ENCODE results near the gene EDEM2.
"Not testable (repeated sequence)": the region's sequence is repeated elsewhere in the genome, so short reads cannot be mapped to it uniquely, and the experiment has no call there.

Gene EDEM2

GRCh38 chr20:35171753-35172433 lies 24.8 kb upstream of the EDEM2 start, which contains the start of gene PROCR:
Gene PROCR, plus strand, starts transcription at chr20:35172072. Its CDS starts 83 bp downstream, at chr20:35172155.
- no peak within 1 kb of the TSS for H3K4ac ChIP-seq (ENCODE audit: low read length)
- peak within 1 kb of the TSS; percentile 57 for H2AFZ ChIP-seq (ENCODE audit: low read length)
- H2BK15ac ChIP-seq (ENCODE audit: low read length) = peak within 1 kb of the TSS; percentile 1
- H3K4me3 ChIP-seq (ENCODE audit: low read length in 2 of 2) = no peak within 1 kb of the TSS
- no peak within 1 kb of the TSS for H3K27ac ChIP-seq (replicated peaks; ENCODE audit: low read length)
- peak within 1 kb of the TSS; percentile 47 for H2BK12ac ChIP-seq (ENCODE audit: low read length)
- no CpG with 5 or more reads among the region's 16 CpGs for WGBS, 2 donors (ENCODE audit: extremely low coverage in 2 of 2, insufficient read length in 2 of 2, insufficient replicate concordance in 1 of 2)
- DNase-seq (ENCODE audit: low spot score) = peak; percentile 23
- H2AK5ac ChIP-seq (ENCODE audit: low read depth, low read length) = no peak within 1 kb of the TSS
- H3K4me1 ChIP-seq (ENCODE audit: control insufficient read depth in 2 of 2, insufficient read depth in 1 of 2, low read depth in 1 of 2, low read length in 2 of 2) = peaks cover 0 to 5% of the 10 kb centered on the region in 2 donors
- no peak within 1 kb of the TSS for H3K14ac ChIP-seq (ENCODE audit: low read length)
- no peaks in the 10 kb centered on the region for H3K79me1 ChIP-seq (ENCODE audit: low read depth, low read length)
- peak within 1 kb of the TSS; percentile 53 for H3K4me2 ChIP-seq (ENCODE audit: insufficient read depth, low read length, poor library complexity, severe bottlenecking)
- no peak within 1 kb of the TSS for H4K8ac ChIP-seq (ENCODE audit: low read depth, low read length)
- no peak within 1 kb of the TSS for H2BK120ac ChIP-seq (ENCODE audit: low read depth, low read length)
- no peak within 1 kb of the TSS for H3K23ac ChIP-seq (ENCODE audit: low read depth, low read length, poor library complexity)
- H3K18ac ChIP-seq (ENCODE audit: low read length) = peak within 1 kb of the TSS; percentile 6
- peak within 1 kb of the TSS; percentile 46 for H3K9ac ChIP-seq (ENCODE audit: low read depth, low read length, poor library complexity)
- H3K27me3 ChIP-seq (ENCODE audit: control insufficient read depth in 3 of 3, insufficient read depth in 3 of 3, low read depth in 1 of 3, low read length in 3 of 3) = peaks cover 0 to 41% (median 0%) of the 10 kb centered on the region in 3 experiments
- H3K9me3 ChIP-seq (replicated peaks in 1 of 2; ENCODE audit: control insufficient read depth in 2 of 2, insufficient read depth in 1 of 2, low read depth in 1 of 2, low read length in 2 of 2) = no peaks in the 10 kb centered on the region
- H2BK5ac ChIP-seq (ENCODE audit: low read length) = no peak within 1 kb of the TSS
- H3K36me3 ChIP-seq (replicated peaks in 1 of 2; ENCODE audit: control insufficient read depth in 2 of 2, insufficient read depth in 2 of 2, low read length in 2 of 2) = no peaks in the 10 kb centered on the region
- peak within 1 kb of the TSS; percentile 53 for H4K91ac ChIP-seq (ENCODE audit: low read depth, low read length, poor library complexity)

- Histone ChIP-seq H2BK120ac (ENCODE audit: low read depth, low read length) (no peak overlapping the region), H2BK12ac (ENCODE audit: low read length) (no peak overlapping the region), H3K23ac (ENCODE audit: low read depth, low read length, poor library complexity) (no peak overlapping the region), H3K4ac (ENCODE audit: low read length) (no peak overlapping the region), H3K4me3 (ENCODE audit: low read length in 2 of 2) (no peak overlapping the region), H3K27me3 (ENCODE audit: control insufficient read depth in 3 of 3, insufficient read depth in 3 of 3, low read depth in 1 of 3, low read length in 3 of 3) (peaks cover 0 to 37% (median 0%) of the 10 kb centered on the region in 3 experiments), H3K36me3 (replicated peaks in 1 of 2; ENCODE audit: control insufficient read depth in 2 of 2, insufficient read depth in 2 of 2, low read length in 2 of 2) (no peaks in the 10 kb centered on the region), H3K79me1 (ENCODE audit: low read depth, low read length) (no peaks in the 10 kb centered on the region), H3K9me3 (replicated peaks in 1 of 2; ENCODE audit: control insufficient read depth in 2 of 2, insufficient read depth in 1 of 2, low read depth in 1 of 2, low read length in 2 of 2) (no peaks in the 10 kb centered on the region), H3K27ac (replicated peaks; ENCODE audit: low read length) (no peak overlapping the region), H2AK5ac (ENCODE audit: low read depth, low read length) (no peak overlapping the region), H3K18ac (ENCODE audit: low read length) (no peak overlapping the region), H2BK15ac (ENCODE audit: low read length) (peak overlapping the region; percentile 1), H4K8ac (ENCODE audit: low read depth, low read length) (no peak overlapping the region), H2BK5ac (ENCODE audit: low read length) (no peak overlapping the region), H4K91ac (ENCODE audit: low read depth, low read length, poor library complexity) (no peak overlapping the region), H3K4me2 (ENCODE audit: insufficient read depth, low read length, poor library complexity, severe bottlenecking) (peak overlapping the region; percentile 53), H3K14ac (ENCODE audit: low read length) (no peak overlapping the region), H3K9ac (ENCODE audit: low read depth, low read length, poor library complexity) (no peak overlapping the region), H3K4me1 (ENCODE audit: control insufficient read depth in 2 of 2, insufficient read depth in 1 of 2, low read depth in 1 of 2, low read length in 2 of 2) (peaks cover 0 to 5% of the 10 kb centered on the region in 2 donors), H2AFZ (ENCODE audit: low read length) (peak overlapping the region; percentile 57)
- WGBS, 2 donors (ENCODE audit: extremely low coverage in 2 of 2, insufficient read length in 2 of 2, insufficient replicate concordance in 1 of 2) = no CpG with 5 or more reads among the region's 1 CpG
- no peak for DNase-seq (ENCODE audit: low spot score)
These were observed 24.3 kb upstream of the EDEM2 start for GRCh38 chr20:35171438-35171752.

- not testable (repeated sequence) for H2AK5ac ChIP-seq (ENCODE audit: low read depth, low read length); H3K79me1 ChIP-seq (ENCODE audit: low read depth, low read length); H3K4me1 ChIP-seq (ENCODE audit: control insufficient read depth in 2 of 2, insufficient read depth in 1 of 2, low read depth in 1 of 2, low read length in 2 of 2); H2BK120ac ChIP-seq (ENCODE audit: low read depth, low read length); H4K91ac ChIP-seq (ENCODE audit: low read depth, low read length, poor library complexity); H3K18ac ChIP-seq (ENCODE audit: low read length); H3K14ac ChIP-seq (ENCODE audit: low read length); H3K4ac ChIP-seq (ENCODE audit: low read length); H4K8ac ChIP-seq (ENCODE audit: low read depth, low read length); H3K27ac ChIP-seq (replicated peaks; ENCODE audit: low read length); H3K4me2 ChIP-seq (ENCODE audit: insufficient read depth, low read length, poor library complexity, severe bottlenecking); H3K9me3 ChIP-seq (replicated peaks in 1 of 2; ENCODE audit: control insufficient read depth in 2 of 2, insufficient read depth in 1 of 2, low read depth in 1 of 2, low read length in 2 of 2); H2BK5ac ChIP-seq (ENCODE audit: low read length); H3K23ac ChIP-seq (ENCODE audit: low read depth, low read length, poor library complexity); H2AFZ ChIP-seq (ENCODE audit: low read length); H3K9ac ChIP-seq (ENCODE audit: low read depth, low read length, poor library complexity); H3K36me3 ChIP-seq (replicated peaks in 1 of 2; ENCODE audit: control insufficient read depth in 2 of 2, insufficient read depth in 2 of 2, low read length in 2 of 2); DNase-seq (ENCODE audit: low spot score); H2BK12ac ChIP-seq (ENCODE audit: low read length); H2BK15ac ChIP-seq (ENCODE audit: low read length); H3K4me3 ChIP-seq (ENCODE audit: low read length in 2 of 2)
- H3K27me3 ChIP-seq (ENCODE audit: control insufficient read depth in 3 of 3, insufficient read depth in 3 of 3, low read depth in 1 of 3, low read length in 3 of 3) = peaks cover 0 to 29% (median 0%) of the 10 kb centered on the region in 3 experiments
- WGBS, 2 donors (ENCODE audit: extremely low coverage in 2 of 2, insufficient read length in 2 of 2, insufficient replicate concordance in 1 of 2) = no CpG with 5 or more reads among the region's 4 CpGs
These were observed 21.7 kb upstream of the EDEM2 start for GRCh38 chr20:35168701-35169409.

GRCh38 chr20:35167787-35168186 lies 20.7 kb upstream of the EDEM2 start:
- no peak overlapping the region for H2AFZ ChIP-seq (ENCODE audit: low read length)
- no peak overlapping the region for H3K4me3 ChIP-seq (ENCODE audit: low read length in 2 of 2)
- no peak overlapping the region for H2AK5ac ChIP-seq (ENCODE audit: low read depth, low read length)
- no peaks in the 10 kb centered on the region for H3K36me3 ChIP-seq (replicated peaks in 1 of 2; ENCODE audit: control insufficient read depth in 2 of 2, insufficient read depth in 2 of 2, low read length in 2 of 2)
- H3K23ac ChIP-seq (ENCODE audit: low read depth, low read length, poor library complexity) = no peak overlapping the region
- no peak overlapping the region for H3K9ac ChIP-seq (ENCODE audit: low read depth, low read length, poor library complexity)
- H3K18ac ChIP-seq (ENCODE audit: low read length) = no peak overlapping the region
- no peak for DNase-seq (ENCODE audit: low spot score)
- no peak overlapping the region for H2BK5ac ChIP-seq (ENCODE audit: low read length)
- no CpG with 5 or more reads among the region's 1 CpG for WGBS, 2 donors (ENCODE audit: extremely low coverage in 2 of 2, insufficient read length in 2 of 2, insufficient replicate concordance in 1 of 2)
- H2BK15ac ChIP-seq (ENCODE audit: low read length) = no peak overlapping the region
- H3K79me1 ChIP-seq (ENCODE audit: low read depth, low read length) = no peaks in the 10 kb centered on the region
- no peak overlapping the region for H3K27ac ChIP-seq (replicated peaks; ENCODE audit: low read length)
- no peak overlapping the region for H3K4me2 ChIP-seq (ENCODE audit: insufficient read depth, low read length, poor library complexity, severe bottlenecking)
- H3K27me3 ChIP-seq (ENCODE audit: control insufficient read depth in 3 of 3, insufficient read depth in 3 of 3, low read depth in 1 of 3, low read length in 3 of 3) = peaks cover 0 to 21% (median 0%) of the 10 kb centered on the region in 3 experiments
- H3K9me3 ChIP-seq (replicated peaks in 1 of 2; ENCODE audit: control insufficient read depth in 2 of 2, insufficient read depth in 1 of 2, low read depth in 1 of 2, low read length in 2 of 2) = no peaks in the 10 kb centered on the region
- H3K4me1 ChIP-seq (ENCODE audit: control insufficient read depth in 2 of 2, insufficient read depth in 1 of 2, low read depth in 1 of 2, low read length in 2 of 2) = peaks cover 0 to 7% of the 10 kb centered on the region in 2 donors
- no peak overlapping the region for H2BK120ac ChIP-seq (ENCODE audit: low read depth, low read length)
- no peak overlapping the region for H3K14ac ChIP-seq (ENCODE audit: low read length)
- H2BK12ac ChIP-seq (ENCODE audit: low read length) = no peak overlapping the region
- no peak overlapping the region for H4K8ac ChIP-seq (ENCODE audit: low read depth, low read length)
- H4K91ac ChIP-seq (ENCODE audit: low read depth, low read length, poor library complexity) = no peak overlapping the region
- no peak overlapping the region for H3K4ac ChIP-seq (ENCODE audit: low read length)

Data from neuronal stem cell (in vitro differentiated cells).